ENCODE results near the gene RNF220.

RNF220 gene

GRCh38 chr1:44591381-44591780 lies 186.3 kb downstream of the RNF220 start:
- DNase-seq = no peak

- DNase-seq = no peak
Measured at GRCh38 chr1:44592208-44593145, 187.4 kb downstream of the RNF220 start.

GRCh38 chr1:44594353-44594752 lies 189.3 kb downstream of the RNF220 start:
- DNase-seq = no peak

GRCh38 chr1:44594871-44595735 lies 190.0 kb downstream of the RNF220 start:
- DNase-seq = peak; percentile 38

DNA sequence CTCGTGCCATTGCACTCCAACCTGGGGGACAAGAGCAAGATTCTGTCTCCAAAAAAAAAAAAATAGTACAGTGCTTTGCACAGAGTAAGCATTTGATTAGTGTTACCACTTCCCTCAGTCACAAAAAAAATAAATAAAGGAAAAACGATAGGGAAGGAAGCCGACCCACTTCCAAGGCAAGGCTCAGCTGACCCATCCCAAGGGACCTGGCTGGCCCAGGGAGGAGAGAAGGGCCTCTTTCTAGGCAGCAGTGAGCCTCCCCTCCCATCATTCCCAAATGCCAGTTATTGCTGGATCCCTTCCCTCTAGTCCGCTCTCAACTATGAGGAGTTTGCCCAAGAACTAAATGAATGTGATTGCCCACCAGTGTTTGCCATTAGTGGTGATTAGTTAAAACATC lies 191.5 kb downstream of the RNF220 start:
- no peak for DNase-seq

GRCh38 chr1:44598167-44598566 lies 193.1 kb downstream of the RNF220 start:
- no peak for DNase-seq

DNA sequence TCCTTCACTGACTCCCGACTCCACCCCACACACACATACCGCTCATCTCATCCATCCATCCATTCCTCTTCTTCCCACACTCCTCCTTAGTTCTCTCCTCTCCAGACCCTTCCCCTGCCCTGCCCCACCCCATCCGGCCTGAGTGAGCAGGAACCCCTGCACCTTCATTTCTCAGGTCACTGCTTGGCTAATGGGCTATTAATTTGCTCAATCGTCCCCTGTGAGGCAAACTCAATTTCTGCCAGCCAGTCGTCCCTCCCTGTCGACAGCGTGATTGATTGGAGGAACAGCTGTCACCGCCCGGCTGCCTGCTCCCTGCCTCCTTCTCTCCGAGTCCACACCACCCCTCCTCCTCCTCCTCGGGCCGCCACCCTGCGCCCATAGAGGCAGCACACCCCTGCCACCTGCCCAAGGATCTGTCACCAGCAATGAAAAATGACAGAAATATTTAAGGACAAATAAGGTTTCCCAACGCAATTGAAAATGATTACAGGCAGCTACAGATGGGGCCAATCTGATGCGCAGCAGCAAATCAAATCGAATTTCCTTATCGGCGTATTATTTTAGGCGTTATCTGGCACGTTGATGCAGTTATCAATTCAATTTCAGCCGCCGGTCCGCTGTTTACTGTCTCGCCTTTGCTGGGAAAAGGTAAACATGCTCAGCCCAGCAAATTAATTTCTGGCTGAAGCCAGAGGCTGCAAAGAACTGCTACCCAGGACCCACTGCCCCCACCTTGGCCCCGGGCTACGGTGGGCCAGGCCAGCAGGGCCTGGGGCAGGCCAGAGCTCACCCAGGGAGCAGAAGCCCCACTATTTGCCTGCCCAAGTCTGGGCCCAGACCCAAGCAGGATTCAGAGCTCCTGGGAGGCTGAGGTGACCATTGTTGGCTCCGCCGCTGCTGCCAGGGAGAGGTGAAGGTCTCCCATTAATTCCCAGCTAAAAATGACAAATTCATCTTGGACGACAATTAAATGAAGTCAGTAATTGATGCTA lies 197.9 kb downstream of the RNF220 start:
- no peak for DNase-seq

DNA sequence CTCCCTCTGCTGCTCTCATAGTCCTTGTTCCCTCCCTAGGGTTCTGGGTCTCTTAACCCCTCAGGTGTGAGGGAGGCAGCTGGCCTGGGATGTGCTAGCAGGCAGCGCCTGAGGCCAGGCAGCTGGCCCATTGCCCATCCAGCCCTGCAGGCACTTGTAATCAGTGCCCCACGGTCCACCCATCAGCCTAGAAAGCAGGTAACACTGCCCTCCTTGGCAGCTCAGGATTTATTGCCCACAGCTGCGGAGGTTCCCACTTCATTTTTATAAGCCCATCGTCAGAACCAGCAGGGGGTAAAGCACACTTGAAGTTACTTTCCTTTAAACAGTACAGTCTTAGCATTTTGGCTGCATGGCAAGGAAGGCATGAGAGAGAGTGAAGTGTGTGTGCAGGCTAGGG lies 198.7 kb downstream of the RNF220 start:
- DNase-seq = no peak

GRCh38 chr1:44604157-44604955 lies 199.3 kb downstream of the RNF220 start:
- DNase-seq = no peak

GRCh38 chr1:44605914-44606615 lies 201.0 kb downstream of the RNF220 start:
- peak; percentile 71 for DNase-seq

- DNase-seq = no peak
Measured at GRCh38 chr1:44606701-44607281, 201.7 kb downstream of the RNF220 start.

DNA sequence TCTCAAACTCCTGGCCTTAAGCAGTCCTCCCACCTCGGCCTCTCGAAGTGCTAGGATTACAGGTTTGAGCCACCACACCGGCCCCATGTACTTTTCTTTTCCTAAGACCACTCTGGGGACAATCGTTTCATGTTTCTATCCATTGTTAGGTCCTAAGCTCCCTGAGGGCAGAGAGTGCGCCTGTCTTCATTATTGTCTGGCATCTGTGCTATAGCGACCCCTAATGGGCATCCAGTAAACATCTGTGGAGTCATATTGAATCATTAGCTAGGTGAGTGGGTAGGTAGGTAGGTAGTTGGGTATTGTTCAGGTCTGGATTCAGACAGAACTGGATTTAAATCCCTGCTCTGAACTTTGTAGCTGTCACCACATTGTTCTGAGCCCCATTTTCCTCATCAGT lies 203.1 kb downstream of the RNF220 start:
- no peak for DNase-seq

DNA sequence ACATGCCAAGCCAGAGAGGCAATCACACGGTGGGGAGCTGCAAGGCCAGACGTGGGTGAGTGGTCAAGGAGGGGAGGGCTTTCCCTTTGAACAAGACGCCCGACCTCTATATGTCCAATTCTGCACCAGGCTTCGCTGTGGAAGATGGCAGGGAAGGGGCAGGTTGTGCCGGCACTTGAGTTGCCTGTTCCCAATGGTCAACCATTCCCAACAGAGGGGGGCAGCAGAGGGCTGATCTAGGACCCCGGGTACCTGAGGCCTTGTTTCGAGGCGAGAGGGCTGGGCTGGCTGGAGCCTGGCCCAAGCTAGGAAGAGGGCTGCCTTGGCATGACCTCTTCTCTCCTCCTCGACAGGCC lies 204.3 kb downstream of the RNF220 start:
- DNase-seq = peak; percentile 50

DNA sequence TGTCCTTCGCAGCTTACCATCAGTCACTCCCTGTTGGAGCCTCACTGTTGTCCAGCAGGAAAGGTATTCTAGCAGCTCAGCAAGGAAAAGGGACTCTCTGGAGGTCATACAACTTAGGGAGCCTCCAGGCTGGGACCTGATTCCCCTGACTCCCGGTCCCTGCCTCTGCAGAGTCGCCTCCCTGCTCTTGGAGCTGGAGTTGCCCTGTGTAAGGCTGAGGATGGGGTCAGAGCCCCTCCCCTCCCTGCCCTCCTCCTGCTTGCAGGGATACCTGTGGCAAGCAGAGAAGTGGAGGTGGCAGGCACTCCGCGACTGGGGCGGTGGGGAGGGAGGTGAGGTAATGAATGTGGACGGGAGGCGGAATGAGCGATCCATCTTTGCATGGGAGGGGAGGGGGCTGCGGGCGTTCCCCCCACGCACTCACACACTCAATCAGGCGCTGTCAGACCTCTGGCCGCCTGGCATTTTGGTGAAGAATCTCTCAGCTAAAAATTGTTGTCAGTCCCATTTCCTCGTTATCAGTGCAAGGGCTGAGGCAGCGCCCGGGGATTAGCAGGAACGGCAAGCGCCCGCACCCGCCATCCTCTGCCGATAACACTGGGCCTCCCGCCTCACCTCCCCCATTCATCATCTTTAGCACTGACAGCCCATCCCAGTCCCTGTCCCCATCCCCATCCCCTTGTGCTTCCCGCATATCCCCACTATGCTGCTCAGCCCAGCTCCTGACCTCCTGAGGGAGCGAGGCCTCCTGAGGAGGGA lies 204.9 kb downstream of the RNF220 start:
- DNase-seq = no peak

DNA sequence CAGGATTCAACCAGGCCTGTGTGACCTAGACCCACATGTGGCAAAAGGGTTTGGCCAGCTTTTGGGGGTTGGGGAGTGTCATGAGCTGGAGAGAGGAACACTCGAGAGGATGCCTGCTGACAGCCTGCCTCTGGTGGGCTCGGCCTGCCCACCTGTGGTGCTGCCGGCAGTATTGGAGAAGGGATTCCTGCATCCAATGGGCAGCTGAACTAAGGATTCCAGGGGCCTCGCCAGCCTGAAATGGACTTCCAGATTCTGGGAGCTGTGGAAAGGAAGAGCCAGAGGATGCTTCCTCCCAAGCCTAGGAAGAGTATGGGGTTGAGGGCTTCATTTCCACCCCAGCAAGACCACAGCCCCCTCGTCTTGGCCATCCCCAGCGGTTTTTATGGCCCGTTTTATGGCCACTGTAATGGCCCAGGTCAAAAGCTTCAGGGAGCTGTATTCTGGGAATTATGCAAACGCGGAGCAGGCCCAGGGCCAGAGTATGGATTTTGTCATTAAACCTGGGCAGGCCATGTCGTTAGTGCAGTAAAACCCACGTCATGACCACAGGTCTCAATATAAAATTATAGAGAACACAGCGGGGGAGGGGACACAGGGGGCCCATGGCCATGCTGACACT lies 205.6 kb downstream of the RNF220 start:
- no peak for DNase-seq

GRCh38 chr1:44611419-44611818 lies 206.4 kb downstream of the RNF220 start:
- no peak for DNase-seq

DNA sequence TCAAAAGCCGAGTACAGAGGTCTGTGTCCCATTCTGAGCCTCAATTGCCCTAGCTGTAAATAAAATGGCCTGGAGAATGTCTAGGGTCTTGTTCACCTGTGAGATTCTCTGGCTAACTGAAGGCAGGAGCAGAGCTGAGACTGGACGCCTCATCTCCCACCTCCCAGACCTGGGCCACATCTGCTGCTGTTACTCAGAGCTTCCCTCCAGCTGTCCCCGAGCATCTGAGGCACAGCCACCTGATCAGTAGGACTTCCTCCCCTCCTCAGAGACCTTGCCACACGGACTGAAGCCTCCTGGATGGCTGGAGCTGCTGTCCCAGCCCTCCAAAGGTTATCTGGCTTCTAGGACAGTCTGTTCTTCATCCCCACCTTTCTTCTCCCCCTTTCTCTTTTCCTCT lies 206.8 kb downstream of the RNF220 start:
- no peak for DNase-seq

- DNase-seq = no peak
Measured at GRCh38 chr1:44613941-44614340, 208.9 kb downstream of the RNF220 start.

GRCh38 chr1:44616284-44616990 lies 211.4 kb downstream of the RNF220 start:
- DNase-seq = no peak
